GM12873 (cell line): ENCODE measurements around the gene VSNL1.

Experiments used
- CTCF ChIP-seq: IDR thresholded peaks from 2 replicates; pipeline ENCODE4 v1.5.1; 2012; ENCODE audit warnings: low read depth, mild to moderate bottlenecking, moderate library complexity, low read length, control low read depth; ENCODE audit not compliant: insufficient read depth; ENCODE audit errors: missing control alignments

Gene VSNL1

GRCh38 chr2:17583646-17584045 is 43.1 kb downstream of the VSNL1 start:
- TF ChIP-seq CTCF, result no peak

GRCh38 chr2:17584689-17585088 is 44.2 kb downstream of the VSNL1 start:
- no peak for TF ChIP-seq CTCF

GRCh38 chr2:17587469-17587868 is 47.0 kb downstream of the VSNL1 start:
- TF ChIP-seq CTCF, result no peak

GRCh38 chr2:17588031-17588430 is 47.5 kb downstream of the VSNL1 start:
- TF ChIP-seq CTCF, result no peak

GRCh38 chr2:17589406-17590035 is 49.0 kb downstream of the VSNL1 start:
- TF ChIP-seq CTCF, result no peak

GRCh38 chr2:17590342-17590911 is 49.9 kb downstream of the VSNL1 start:
- no peak for TF ChIP-seq CTCF

GRCh38 chr2:17591846-17592245 is 51.4 kb downstream of the VSNL1 start:
- no peak for TF ChIP-seq CTCF
